K562 (cell line): Measurements from ENCODE around the gene PSMA5. TPM values are rescaled to one million over a fixed set of nuclear protein-coding genes. Genes with fewer than 3 reads are reported as not detected.

ENCODE experiments used
- ARNT ChIP-seq, 2 experiments: fragments of 450-650 bp; IDR thresholded peaks; 2 replicates each; pipeline ENCODE4 v1.6.1; 2016; ENCODE audit warnings: mild to moderate bottlenecking in 1 of 2
- C11orf30 ChIP-seq: fragments of 450-650 bp; IDR thresholded peaks from 2 replicates; pipeline ENCODE4 v1.6.1; 2016; ENCODE audit warnings: low read depth, mild to moderate bottlenecking
- CREBBP ChIP-seq: IDR thresholded peaks from one replicate; pipeline ENCODE4 v1.6.1; 2012; ENCODE audit warnings: low read depth, mild to moderate bottlenecking, control low read depth, inconsistent platforms, low read length
- ELK3 ChIP-seq: fragments of 450-650 bp; formaldehyde crosslinking; IDR thresholded peaks from 2 replicates; pipeline ENCODE4 v1.4.0; 2020; ENCODE audit warnings: mild to moderate bottlenecking
- FOXK1 ChIP-seq: sonication (generic); formaldehyde crosslinking; IDR thresholded peaks from 2 replicates; pipeline ENCODE4 v1.8.0; 2022; ENCODE audit warnings: missing genetic modification reagents, mild to moderate bottlenecking, borderline replicate concordance
- GMEB1 ChIP-seq: fragments of 250-450 bp; sonication (Bioruptor Pico); IDR thresholded peaks from 2 replicates; pipeline ENCODE4 v1.4.0; 2020; ENCODE audit warnings: mild to moderate bottlenecking
- GTF2A2 ChIP-seq: IDR thresholded peaks from 2 replicates; pipeline ENCODE4 v1.6.1; 2016; ENCODE audit warnings: mild to moderate bottlenecking, missing genetic modification characterization, missing compliant biosample characterization
- GTF2B ChIP-seq: IDR thresholded peaks from 2 replicates; pipeline ENCODE4 v1.6.1; 2011; ENCODE audit not compliant: insufficient read length; ENCODE audit errors: extremely low read depth
- HMBOX1 ChIP-seq: sonication (generic); IDR thresholded peaks from 2 replicates; pipeline ENCODE4 v1.6.1; 2016
- HOMEZ ChIP-seq: fragments of 250-450 bp; sonication (Bioruptor Pico); IDR thresholded peaks from 2 replicates; pipeline ENCODE4 v1.4.0; 2020; ENCODE audit warnings: mild to moderate bottlenecking, moderate library complexity
- MAZ ChIP-seq, 2 experiments: fragments of 450-650 bp in 1 of 2; sonication (generic) in 1 of 2; formaldehyde crosslinking; IDR thresholded peaks in 1 of 2; conservative IDR thresholded peaks in 1 of 2; 2 replicates each; pipeline versions ENCODE4 v1.4.0 to v1.5.0; 2020; ENCODE audit warnings: mild to moderate bottlenecking in 1 of 2, missing genetic modification reagents in 1 of 2
- MTA2 ChIP-seq: fragments of 450-650 bp; IDR thresholded peaks from 2 replicates; pipeline ENCODE4 v1.6.1; 2016; ENCODE audit warnings: low read depth
- MTA3 ChIP-seq: fragments of 450-650 bp; formaldehyde crosslinking; IDR thresholded peaks from 2 replicates; pipeline ENCODE4 v1.6.1; 2017; ENCODE audit warnings: mild to moderate bottlenecking, borderline replicate concordance
- NFATC3 ChIP-seq: fragments of 450-650 bp; IDR thresholded peaks from 2 replicates; pipeline ENCODE4 v1.6.1; 2017; ENCODE audit warnings: mild to moderate bottlenecking
- PHB ChIP-seq: fragments of 250-450 bp; sonication (Bioruptor Pico); IDR thresholded peaks from 2 replicates; pipeline ENCODE4 v1.5.0; 2021
- POLR3A ChIP-seq: IDR thresholded peaks from 2 replicates; pipeline ENCODE4 v1.6.1; 2011; ENCODE audit warnings: borderline replicate concordance, mild to moderate bottlenecking, moderate library complexity; ENCODE audit not compliant: insufficient read length, insufficient read depth; ENCODE audit errors: extremely low read depth
- RBM14 ChIP-seq: fragments of 200-400 bp; formaldehyde crosslinking; IDR thresholded peaks from 2 replicates; pipeline ENCODE4 v1.6.1; 2018; ENCODE audit warnings: low read depth, mild to moderate bottlenecking, low read length, moderate library complexity, borderline replicate concordance; ENCODE audit not compliant: insufficient read depth
- SRSF3 ChIP-seq: fragments of 200-400 bp; formaldehyde crosslinking; IDR thresholded peaks from 2 replicates; pipeline ENCODE4 v1.6.1; 2016; ENCODE audit warnings: mild to moderate bottlenecking, low read length, moderate library complexity; ENCODE audit not compliant: insufficient read depth
- ZNF280A ChIP-seq: fragments of 450-650 bp; IDR thresholded peaks from 2 replicates; pipeline ENCODE4 v1.6.1; 2018; ENCODE audit warnings: mild to moderate bottlenecking, low read depth; ENCODE audit not compliant: partially characterized antibody
- ZNF444 ChIP-seq: fragments of 250-450 bp; sonication (Bioruptor Pico); IDR thresholded peaks from 2 replicates; pipeline ENCODE4 v1.4.0; 2020; ENCODE audit warnings: mild to moderate bottlenecking, moderate library complexity
- polyA plus RNA-seq, 8 experiments: library from polyadenylated mRNA; depleted of rRNA in 4 of 8; stranded (reverse) in 5 of 8; unstranded in 3 of 8; fragments of >200 nt; fragmentation: Nextera tagmentation in 2 of 8; fragmentation: Illumina TruSeq in 1 of 8; extraction: Ambion mirVana in 2 of 8; extraction: Trizol in 1 of 8; gene quantifications; 2 replicates each; pipeline versions ENCODE4 v1.2.1 to v1.2.3, GENCODE V29; 2011 to 2014; ENCODE audit warnings: inconsistent platforms in 1 of 8, missing spikeins in 1 of 8
- total RNA-seq, 7 experiments: library from RNA; depleted of rRNA in 6 of 7; stranded (reverse); fragments of >200 nt in 6 of 7; fragmentation: Illumina TruSeq in 2 of 7; extraction: Trizol in 2 of 7; gene quantifications; 2 replicates each; pipeline versions ENCODE4 v1.2.1 to v1.2.3, GENCODE V29; 2011 to 2021; ENCODE audit warnings: low replicate concordance in 1 of 7

Gene PSMA5
- total and polyA plus RNA-seq, 9 of the 15 experiments (the other 6 are each of a cell fraction or from before 2014, with no cell fraction given), result 82.6 to 542 (median 287) TPM

- TF ChIP-seq FOXK1 (CRISPR knock-in tag), result no peak
- TF ChIP-seq ZNF280A, result no peak
- no peak for TF ChIP-seq HOMEZ
- TF ChIP-seq MTA3, result no peak; the same call in none of the 2 replicates
- no peak for TF ChIP-seq HMBOX1
- TF ChIP-seq GTF2B, result no peak
- no peak for TF ChIP-seq PHB (CRISPR knock-in tag)
- TF ChIP-seq ARNT (IDR thresholded peaks at IDR 0.05), result no peak
- no peak for TF ChIP-seq ELK3 (CRISPR knock-in tag)
- TF ChIP-seq GTF2A2 (tag), result no peak
- TF ChIP-seq CREBBP, result no peak
- TF ChIP-seq SRSF3, result no peak
- no peak for TF ChIP-seq POLR3A
- no peak for TF ChIP-seq ZNF444 (CRISPR knock-in tag)
- no peak for TF ChIP-seq C11orf30
- no peak for TF ChIP-seq NFATC3
- TF ChIP-seq RBM14, result no peak
- peak in 1 of 2 experiments; percentile 43; a peak in 1 of 4 replicates for TF ChIP-seq MAZ (CRISPR knock-in tag; conservative IDR thresholded peaks at IDR 0.05 in 1 of 2, IDR thresholded peaks at IDR 0.05 in 1 of 2)
- no peak for TF ChIP-seq MTA2
- TF ChIP-seq GMEB1 (CRISPR knock-in tag), result peak; percentile 49
Measured at GRCh38 chr1:109397581-109398342, 28.5 kb downstream of the PSMA5 start, which contains the start of gene SORT1 (continued).
